IMR-90 (cell line): ENCODE results near the gene GRIK3. TPM values are rescaled to one million over a fixed set of nuclear protein-coding genes. Genes with fewer than 3 reads are reported as not detected.

ENCODE experiments used
- ELK1 ChIP-seq: fragments of 150-350 bp; IDR thresholded peaks from 2 replicates; pipeline ENCODE4 v1.6.1; 2016; ENCODE audit warnings: low read depth, mild to moderate bottlenecking, low read length, moderate library complexity, borderline replicate concordance
- RFX5 ChIP-seq: IDR thresholded peaks from 2 replicates; pipeline ENCODE4 v1.8.0; 2012; ENCODE audit warnings: low read depth, mild to moderate bottlenecking, low read length, moderate library complexity
- polyA plus RNA-seq, 3 experiments: library from polyadenylated mRNA; depleted of rRNA; stranded (reverse); fragments of >200 nt; gene quantifications; 2 replicates each; pipeline ENCODE4 v1.2.3, GENCODE V29; 2012; ENCODE audit warnings: low replicate concordance in 1 of 3
- total RNA-seq: library from RNA; depleted of rRNA; stranded (reverse); fragments of >200 nt; gene quantifications from 2 replicates; pipeline ENCODE4 v1.2.3, GENCODE V29; 2012
- TF ChIP-seq, protein P1 (sequence below): conservative IDR thresholded peaks from 2 replicates; pipeline ENCODE4 v1.5.1; 2012; ENCODE audit warnings: mild to moderate bottlenecking, low read depth, low read length, improper control_type of control experiment

Gene GRIK3
- total and polyA plus RNA-seq, 2 of the 4 experiments (the other 2 are of a cell fraction), result not detected

GRCh38 chr1:36920801-36921405, 113.4 kb downstream of the GRIK3 start (continued):
- TF ChIP-seq, protein P1, sequence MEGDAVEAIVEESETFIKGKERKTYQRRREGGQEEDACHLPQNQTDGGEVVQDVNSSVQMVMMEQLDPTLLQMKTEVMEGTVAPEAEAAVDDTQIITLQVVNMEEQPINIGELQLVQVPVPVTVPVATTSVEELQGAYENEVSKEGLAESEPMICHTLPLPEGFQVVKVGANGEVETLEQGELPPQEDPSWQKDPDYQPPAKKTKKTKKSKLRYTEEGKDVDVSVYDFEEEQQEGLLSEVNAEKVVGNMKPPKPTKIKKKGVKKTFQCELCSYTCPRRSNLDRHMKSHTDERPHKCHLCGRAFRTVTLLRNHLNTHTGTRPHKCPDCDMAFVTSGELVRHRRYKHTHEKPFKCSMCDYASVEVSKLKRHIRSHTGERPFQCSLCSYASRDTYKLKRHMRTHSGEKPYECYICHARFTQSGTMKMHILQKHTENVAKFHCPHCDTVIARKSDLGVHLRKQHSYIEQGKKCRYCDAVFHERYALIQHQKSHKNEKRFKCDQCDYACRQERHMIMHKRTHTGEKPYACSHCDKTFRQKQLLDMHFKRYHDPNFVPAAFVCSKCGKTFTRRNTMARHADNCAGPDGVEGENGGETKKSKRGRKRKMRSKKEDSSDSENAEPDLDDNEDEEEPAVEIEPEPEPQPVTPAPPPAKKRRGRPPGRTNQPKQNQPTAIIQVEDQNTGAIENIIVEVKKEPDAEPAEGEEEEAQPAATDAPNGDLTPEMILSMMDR, result no peak
- TF ChIP-seq ELK1, result no peak
- TF ChIP-seq RFX5, result no peak
